K562 (cell line): ENCODE data around the gene SPTAN1. TPM values are rescaled to one million over a fixed set of nuclear protein-coding genes. Genes with fewer than 3 reads are reported as not detected.
A peak's percentile ranks its signal among the peaks of the same experiment; 100 is the strongest.

ENCODE experiments used
- BACH1 ChIP-seq: fragments of 200-800 bp; sonication (Bioruptor generic); IDR thresholded peaks from 2 replicates; pipeline ENCODE4 v1.6.1; 2016; ENCODE audit warnings: missing genetic modification characterization, missing compliant biosample characterization
- CC2D1A ChIP-seq: fragments of 450-650 bp; IDR thresholded peaks from 2 replicates; pipeline ENCODE4 v1.6.1; 2017; ENCODE audit warnings: mild to moderate bottlenecking
- IFI16 ChIP-seq: fragments of 250-450 bp; sonication (Bioruptor Pico); IDR thresholded peaks from 2 replicates; pipeline ENCODE4 v2.1.2; 2022; ENCODE audit warnings: mild to moderate bottlenecking, inconsistent platforms
- MCM7 ChIP-seq, 2 experiments: fragments of 450-650 bp; IDR thresholded peaks; 2 replicates each; pipeline ENCODE4 v1.6.1; 2016 to 2018
- MXI1 ChIP-seq: IDR thresholded peaks from 2 replicates; pipeline ENCODE4 v1.6.1; 2011; ENCODE audit warnings: low read depth, mild to moderate bottlenecking, improper control_type of control experiment, low read length
- NFIC ChIP-seq: fragments of 450-650 bp; IDR thresholded peaks from 2 replicates; pipeline ENCODE4 v1.6.1; 2017; ENCODE audit warnings: mild to moderate bottlenecking, inconsistent platforms
- RBM39 ChIP-seq: fragments of 200-400 bp; formaldehyde crosslinking; optimal IDR thresholded peaks from 2 replicates; pipeline ENCODE3; 2018; ENCODE audit warnings: low read depth, low read length
- SAP30 ChIP-seq: fragments of 200-600 bp; sonication (generic); IDR thresholded peaks from 2 replicates; pipeline ENCODE4 v1.6.1; 2012; ENCODE audit warnings: borderline replicate concordance, low read depth, mild to moderate bottlenecking, moderate library complexity, low read length, control low read depth, inconsistent platforms; ENCODE audit not compliant: insufficient read depth, poor library complexity, severe bottlenecking
- THRAP3 ChIP-seq: fragments of 450-650 bp; IDR thresholded peaks from 2 replicates; pipeline ENCODE4 v1.6.1; 2016; ENCODE audit warnings: mild to moderate bottlenecking, inconsistent platforms, borderline replicate concordance
- ZEB2 ChIP-seq: fragments of 450-650 bp; IDR thresholded peaks from 2 replicates; pipeline ENCODE4 v1.6.1; 2016
- polyA plus RNA-seq, 8 experiments: library from polyadenylated mRNA; depleted of rRNA in 4 of 8; stranded (reverse) in 5 of 8; unstranded in 3 of 8; fragments of >200 nt; fragmentation: Nextera tagmentation in 2 of 8; fragmentation: Illumina TruSeq in 1 of 8; extraction: Ambion mirVana in 2 of 8; extraction: Trizol in 1 of 8; gene quantifications; 2 replicates each; pipeline versions ENCODE4 v1.2.1 to v1.2.3, GENCODE V29; 2011 to 2014; ENCODE audit warnings: inconsistent platforms in 1 of 8, missing spikeins in 1 of 8
- total RNA-seq, 7 experiments: library from RNA; depleted of rRNA in 6 of 7; stranded (reverse); fragments of >200 nt in 6 of 7; fragmentation: Illumina TruSeq in 2 of 7; extraction: Trizol in 2 of 7; gene quantifications; 2 replicates each; pipeline versions ENCODE4 v1.2.1 to v1.2.3, GENCODE V29; 2011 to 2021; ENCODE audit warnings: low replicate concordance in 1 of 7
- TF ChIP-seq, protein P1 (sequence below): fragments of 250-450 bp; sonication (Bioruptor Pico); IDR thresholded peaks from 2 replicates; pipeline ENCODE4 v1.4.0; 2020; ENCODE audit warnings: mild to moderate bottlenecking, moderate library complexity, borderline replicate concordance
- TF ChIP-seq, protein P2 (sequence below): sonication (generic); formaldehyde crosslinking; IDR thresholded peaks from 2 replicates; pipeline ENCODE4 v1.8.0; 2023; ENCODE audit warnings: missing genetic modification reagents, mild to moderate bottlenecking, borderline replicate concordance
- TF ChIP-seq, protein P3 (sequence below): sonication (generic); formaldehyde crosslinking; IDR thresholded peaks from 2 replicates; pipeline ENCODE4 v1.5.0; 2020; ENCODE audit warnings: missing genetic modification reagents
- TF ChIP-seq, protein P4 (sequence below): sonication (generic); formaldehyde crosslinking; IDR thresholded peaks from 2 replicates; pipeline ENCODE4 v1.8.0; 2022; ENCODE audit warnings: mild to moderate bottlenecking, missing genetic modification reagents
- TF ChIP-seq, protein P5 (sequence below), 2 experiments: fragments of 150-350 bp in 1 of 2; IDR thresholded peaks; 2 replicates each; pipeline ENCODE4 v1.6.1; 2012 to 2016; ENCODE audit warnings: low read depth in 2 of 2, low read length in 2 of 2, mild to moderate bottlenecking in 1 of 2, moderate library complexity in 1 of 2

Gene SPTAN1
- total and polyA plus RNA-seq, 9 of the 15 experiments (the other 6 are each of a cell fraction or from before 2014, with no cell fraction given) = 1.5 to 13.5 (median 6.8) TPM

DNA sequence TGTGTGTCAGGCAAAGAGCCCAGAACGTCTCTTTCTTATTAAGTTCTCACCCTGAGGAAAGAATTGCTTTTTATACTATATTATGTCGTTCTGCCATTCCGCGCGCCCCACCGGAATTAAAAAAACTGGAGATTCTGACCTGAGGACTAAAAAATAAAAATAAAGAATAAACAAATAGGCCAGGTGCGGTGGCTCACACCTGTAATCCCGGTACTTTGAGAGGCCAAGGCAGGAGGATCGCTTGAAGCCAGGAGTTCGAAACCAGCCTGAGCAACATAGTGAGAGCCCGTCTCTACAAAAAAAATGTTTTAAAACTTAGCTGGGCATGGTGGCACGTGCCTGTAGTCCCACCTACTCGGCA is 104.9 kb downstream of the SPTAN1 start (continued):
- TF ChIP-seq, protein P1, sequence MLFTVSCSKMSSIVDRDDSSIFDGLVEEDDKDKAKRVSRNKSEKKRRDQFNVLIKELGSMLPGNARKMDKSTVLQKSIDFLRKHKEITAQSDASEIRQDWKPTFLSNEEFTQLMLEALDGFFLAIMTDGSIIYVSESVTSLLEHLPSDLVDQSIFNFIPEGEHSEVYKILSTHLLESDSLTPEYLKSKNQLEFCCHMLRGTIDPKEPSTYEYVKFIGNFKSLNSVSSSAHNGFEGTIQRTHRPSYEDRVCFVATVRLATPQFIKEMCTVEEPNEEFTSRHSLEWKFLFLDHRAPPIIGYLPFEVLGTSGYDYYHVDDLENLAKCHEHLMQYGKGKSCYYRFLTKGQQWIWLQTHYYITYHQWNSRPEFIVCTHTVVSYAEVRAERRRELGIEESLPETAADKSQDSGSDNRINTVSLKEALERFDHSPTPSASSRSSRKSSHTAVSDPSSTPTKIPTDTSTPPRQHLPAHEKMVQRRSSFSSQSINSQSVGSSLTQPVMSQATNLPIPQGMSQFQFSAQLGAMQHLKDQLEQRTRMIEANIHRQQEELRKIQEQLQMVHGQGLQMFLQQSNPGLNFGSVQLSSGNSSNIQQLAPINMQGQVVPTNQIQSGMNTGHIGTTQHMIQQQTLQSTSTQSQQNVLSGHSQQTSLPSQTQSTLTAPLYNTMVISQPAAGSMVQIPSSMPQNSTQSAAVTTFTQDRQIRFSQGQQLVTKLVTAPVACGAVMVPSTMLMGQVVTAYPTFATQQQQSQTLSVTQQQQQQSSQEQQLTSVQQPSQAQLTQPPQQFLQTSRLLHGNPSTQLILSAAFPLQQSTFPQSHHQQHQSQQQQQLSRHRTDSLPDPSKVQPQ (CRISPR knock-in tag) = no peak
- TF ChIP-seq IFI16 (no peak), MCM7 (IDR thresholded peaks at IDR 0.05) (no peak), CC2D1A (no peak), RBM39 (no peak), MXI1 (no peak), NFIC (no peak), ZEB2 (0 out of 2 replicates have a peak, but pooled peaks have one; percentile 6), SAP30 (no peak), BACH1 (tag) (0 out of 2 replicates have a peak, but pooled peaks have one; percentile 41), THRAP3 (peak; percentile 98)
- TF ChIP-seq, protein P2, sequence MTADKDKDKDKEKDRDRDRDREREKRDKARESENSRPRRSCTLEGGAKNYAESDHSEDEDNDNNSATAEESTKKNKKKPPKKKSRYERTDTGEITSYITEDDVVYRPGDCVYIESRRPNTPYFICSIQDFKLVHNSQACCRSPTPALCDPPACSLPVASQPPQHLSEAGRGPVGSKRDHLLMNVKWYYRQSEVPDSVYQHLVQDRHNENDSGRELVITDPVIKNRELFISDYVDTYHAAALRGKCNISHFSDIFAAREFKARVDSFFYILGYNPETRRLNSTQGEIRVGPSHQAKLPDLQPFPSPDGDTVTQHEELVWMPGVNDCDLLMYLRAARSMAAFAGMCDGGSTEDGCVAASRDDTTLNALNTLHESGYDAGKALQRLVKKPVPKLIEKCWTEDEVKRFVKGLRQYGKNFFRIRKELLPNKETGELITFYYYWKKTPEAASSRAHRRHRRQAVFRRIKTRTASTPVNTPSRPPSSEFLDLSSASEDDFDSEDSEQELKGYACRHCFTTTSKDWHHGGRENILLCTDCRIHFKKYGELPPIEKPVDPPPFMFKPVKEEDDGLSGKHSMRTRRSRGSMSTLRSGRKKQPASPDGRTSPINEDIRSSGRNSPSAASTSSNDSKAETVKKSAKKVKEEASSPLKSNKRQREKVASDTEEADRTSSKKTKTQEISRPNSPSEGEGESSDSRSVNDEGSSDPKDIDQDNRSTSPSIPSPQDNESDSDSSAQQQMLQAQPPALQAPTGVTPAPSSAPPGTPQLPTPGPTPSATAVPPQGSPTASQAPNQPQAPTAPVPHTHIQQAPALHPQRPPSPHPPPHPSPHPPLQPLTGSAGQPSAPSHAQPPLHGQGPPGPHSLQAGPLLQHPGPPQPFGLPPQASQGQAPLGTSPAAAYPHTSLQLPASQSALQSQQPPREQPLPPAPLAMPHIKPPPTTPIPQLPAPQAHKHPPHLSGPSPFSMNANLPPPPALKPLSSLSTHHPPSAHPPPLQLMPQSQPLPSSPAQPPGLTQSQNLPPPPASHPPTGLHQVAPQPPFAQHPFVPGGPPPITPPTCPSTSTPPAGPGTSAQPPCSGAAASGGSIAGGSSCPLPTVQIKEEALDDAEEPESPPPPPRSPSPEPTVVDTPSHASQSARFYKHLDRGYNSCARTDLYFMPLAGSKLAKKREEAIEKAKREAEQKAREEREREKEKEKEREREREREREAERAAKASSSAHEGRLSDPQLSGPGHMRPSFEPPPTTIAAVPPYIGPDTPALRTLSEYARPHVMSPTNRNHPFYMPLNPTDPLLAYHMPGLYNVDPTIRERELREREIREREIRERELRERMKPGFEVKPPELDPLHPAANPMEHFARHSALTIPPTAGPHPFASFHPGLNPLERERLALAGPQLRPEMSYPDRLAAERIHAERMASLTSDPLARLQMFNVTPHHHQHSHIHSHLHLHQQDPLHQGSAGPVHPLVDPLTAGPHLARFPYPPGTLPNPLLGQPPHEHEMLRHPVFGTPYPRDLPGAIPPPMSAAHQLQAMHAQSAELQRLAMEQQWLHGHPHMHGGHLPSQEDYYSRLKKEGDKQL (CRISPR knock-in tag) = no peak
- TF ChIP-seq, protein P3, sequence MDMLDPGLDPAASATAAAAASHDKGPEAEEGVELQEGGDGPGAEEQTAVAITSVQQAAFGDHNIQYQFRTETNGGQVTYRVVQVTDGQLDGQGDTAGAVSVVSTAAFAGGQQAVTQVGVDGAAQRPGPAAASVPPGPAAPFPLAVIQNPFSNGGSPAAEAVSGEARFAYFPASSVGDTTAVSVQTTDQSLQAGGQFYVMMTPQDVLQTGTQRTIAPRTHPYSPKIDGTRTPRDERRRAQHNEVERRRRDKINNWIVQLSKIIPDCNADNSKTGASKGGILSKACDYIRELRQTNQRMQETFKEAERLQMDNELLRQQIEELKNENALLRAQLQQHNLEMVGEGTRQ = no peak
- TF ChIP-seq, protein P4, sequence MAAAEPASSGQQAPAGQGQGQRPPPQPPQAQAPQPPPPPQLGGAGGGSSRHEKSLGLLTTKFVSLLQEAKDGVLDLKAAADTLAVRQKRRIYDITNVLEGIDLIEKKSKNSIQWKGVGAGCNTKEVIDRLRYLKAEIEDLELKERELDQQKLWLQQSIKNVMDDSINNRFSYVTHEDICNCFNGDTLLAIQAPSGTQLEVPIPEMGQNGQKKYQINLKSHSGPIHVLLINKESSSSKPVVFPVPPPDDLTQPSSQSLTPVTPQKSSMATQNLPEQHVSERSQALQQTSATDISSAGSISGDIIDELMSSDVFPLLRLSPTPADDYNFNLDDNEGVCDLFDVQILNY (CRISPR knock-in tag) = no peak
- TF ChIP-seq, protein P5, sequence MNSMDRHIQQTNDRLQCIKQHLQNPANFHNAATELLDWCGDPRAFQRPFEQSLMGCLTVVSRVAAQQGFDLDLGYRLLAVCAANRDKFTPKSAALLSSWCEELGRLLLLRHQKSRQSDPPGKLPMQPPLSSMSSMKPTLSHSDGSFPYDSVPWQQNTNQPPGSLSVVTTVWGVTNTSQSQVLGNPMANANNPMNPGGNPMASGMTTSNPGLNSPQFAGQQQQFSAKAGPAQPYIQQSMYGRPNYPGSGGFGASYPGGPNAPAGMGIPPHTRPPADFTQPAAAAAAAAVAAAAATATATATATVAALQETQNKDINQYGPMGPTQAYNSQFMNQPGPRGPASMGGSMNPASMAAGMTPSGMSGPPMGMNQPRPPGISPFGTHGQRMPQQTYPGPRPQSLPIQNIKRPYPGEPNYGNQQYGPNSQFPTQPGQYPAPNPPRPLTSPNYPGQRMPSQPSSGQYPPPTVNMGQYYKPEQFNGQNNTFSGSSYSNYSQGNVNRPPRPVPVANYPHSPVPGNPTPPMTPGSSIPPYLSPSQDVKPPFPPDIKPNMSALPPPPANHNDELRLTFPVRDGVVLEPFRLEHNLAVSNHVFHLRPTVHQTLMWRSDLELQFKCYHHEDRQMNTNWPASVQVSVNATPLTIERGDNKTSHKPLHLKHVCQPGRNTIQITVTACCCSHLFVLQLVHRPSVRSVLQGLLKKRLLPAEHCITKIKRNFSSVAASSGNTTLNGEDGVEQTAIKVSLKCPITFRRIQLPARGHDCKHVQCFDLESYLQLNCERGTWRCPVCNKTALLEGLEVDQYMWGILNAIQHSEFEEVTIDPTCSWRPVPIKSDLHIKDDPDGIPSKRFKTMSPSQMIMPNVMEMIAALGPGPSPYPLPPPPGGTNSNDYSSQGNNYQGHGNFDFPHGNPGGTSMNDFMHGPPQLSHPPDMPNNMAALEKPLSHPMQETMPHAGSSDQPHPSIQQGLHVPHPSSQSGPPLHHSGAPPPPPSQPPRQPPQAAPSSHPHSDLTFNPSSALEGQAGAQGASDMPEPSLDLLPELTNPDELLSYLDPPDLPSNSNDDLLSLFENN (IDR thresholded peaks at IDR 0.05; ENCODE audit: low read depth in 2 of 2, low read length in 2 of 2) = no peak
